ENCODE measurements around the gene TMEM41B.
"Not testable (repeated sequence)": the region's sequence is repeated elsewhere in the genome, so short reads cannot be mapped to it uniquely, and the experiment has no call there.

TMEM41B gene

DNA sequence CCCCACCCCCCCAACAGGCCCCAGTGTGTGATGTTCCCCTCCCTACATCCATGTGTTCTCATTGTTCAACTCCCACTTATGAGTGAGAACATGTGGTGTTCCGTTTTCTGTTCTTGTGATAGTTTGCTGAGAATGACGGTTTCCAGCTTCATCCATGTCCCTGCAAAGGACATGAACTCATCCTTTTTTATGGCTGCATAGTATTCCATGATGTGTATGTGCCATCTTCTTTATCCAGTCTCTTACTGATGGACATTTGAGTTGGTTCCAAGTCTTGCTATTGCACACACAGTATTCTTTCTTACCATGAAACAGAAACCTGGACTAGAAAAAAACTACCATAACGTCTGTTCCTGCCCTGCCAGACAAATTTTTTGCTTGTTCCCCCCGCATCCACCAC, 56.1 kb downstream of the TMEM41B start:
- not testable (repeated sequence) for DNase-seq

DNA sequence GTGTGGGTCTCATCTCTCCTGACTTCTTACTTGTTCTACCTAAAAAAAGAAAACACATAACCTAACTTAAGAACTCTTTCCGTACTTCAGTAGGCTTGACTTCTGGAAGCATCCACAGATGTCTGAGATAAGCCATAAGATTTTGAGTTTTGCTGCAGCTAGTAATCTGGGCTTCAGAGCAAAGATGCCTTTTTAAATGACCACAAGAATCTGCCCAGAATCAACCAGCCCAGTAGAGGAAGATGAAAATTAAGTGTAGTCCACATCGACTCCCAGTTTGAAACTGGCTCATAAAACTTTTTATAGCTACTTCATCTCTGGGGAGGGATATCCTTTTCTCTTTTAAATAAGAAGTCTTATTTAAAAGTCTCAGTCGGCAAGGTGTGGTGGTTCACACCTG, 60.0 kb downstream of the TMEM41B start:
- no peak for DNase-seq

DNA sequence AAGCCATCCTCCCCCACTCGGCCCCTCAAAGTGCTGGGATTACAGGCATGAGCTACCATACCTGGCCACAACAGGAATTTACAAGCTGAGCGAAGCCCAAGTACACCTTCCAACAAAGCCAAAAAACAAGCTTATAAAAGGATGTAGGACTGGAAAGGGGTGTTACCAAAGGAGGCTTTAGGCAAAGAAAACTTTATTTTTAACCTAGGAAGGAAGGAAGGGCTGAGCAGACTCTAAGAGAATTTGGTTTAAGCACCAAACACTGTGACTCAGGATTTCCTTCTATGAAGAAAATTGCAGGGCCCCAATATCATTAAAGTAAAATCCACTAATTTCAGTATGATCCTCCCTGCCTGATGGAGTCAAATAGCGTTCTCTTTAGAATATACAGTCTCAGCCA, 61.3 kb downstream of the TMEM41B start:
- DNase-seq: no peak

DNA sequence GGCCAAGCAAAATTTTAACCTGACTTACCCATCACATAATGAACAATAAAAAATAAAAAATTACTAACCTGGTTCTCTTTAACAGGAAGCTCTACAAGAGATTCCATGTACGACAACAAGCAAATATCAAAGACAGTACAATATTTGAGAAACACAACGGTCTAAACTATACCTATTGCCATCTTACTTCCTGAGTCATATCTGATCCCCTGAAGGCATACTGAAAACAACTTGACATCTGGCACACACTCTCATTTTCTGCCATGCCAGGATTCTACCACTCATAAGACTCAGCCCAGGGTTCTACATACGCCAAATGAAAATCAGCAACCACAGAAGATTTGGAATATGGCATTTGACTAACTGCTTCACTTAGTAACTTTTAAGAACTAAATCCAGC, 63.1 kb downstream of the TMEM41B start:
- no peak for DNase-seq

DNA sequence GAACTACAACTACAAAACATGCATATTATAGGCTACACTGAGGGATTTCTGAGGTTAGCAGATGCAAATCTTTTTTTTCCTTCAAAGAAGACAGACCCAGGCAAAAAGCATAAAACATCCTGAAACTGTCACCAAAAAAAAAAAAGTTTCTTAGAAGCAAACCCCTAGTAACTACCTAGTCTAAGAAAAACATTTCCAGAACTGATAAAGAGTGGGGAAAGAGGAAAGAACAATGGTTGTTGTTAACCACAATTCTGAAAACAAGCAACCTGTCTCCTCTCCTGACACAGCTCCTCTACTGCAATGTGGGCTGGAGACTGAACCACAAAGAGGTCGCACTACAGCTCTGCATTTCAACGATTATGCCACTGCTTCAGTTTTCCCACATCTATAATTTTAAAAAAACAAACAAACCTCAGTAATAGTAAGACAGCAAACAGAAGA, 64.2 kb downstream of the TMEM41B start:
- DNase-seq: peak; percentile 22

DNA sequence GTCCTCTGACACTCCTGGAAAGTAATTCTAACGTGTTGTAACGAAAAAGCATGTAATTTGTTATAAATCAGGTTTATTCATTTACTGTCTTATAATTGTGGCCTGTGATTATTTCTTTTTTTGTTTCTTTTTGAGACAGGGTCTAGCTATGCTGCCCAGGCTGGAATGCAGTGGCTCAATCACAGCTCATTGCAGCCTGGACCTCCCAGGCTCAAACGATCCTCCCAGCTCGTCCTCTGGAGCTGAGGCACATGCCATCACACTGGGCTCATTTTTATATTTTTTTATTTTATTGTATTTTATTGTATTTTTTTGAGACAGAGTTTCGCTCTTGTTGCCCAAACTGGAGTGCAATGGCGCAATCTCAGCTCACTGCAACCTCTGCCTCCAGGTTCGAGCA, 65.1 kb downstream of the TMEM41B start:
- DNase-seq: no peak

DNA sequence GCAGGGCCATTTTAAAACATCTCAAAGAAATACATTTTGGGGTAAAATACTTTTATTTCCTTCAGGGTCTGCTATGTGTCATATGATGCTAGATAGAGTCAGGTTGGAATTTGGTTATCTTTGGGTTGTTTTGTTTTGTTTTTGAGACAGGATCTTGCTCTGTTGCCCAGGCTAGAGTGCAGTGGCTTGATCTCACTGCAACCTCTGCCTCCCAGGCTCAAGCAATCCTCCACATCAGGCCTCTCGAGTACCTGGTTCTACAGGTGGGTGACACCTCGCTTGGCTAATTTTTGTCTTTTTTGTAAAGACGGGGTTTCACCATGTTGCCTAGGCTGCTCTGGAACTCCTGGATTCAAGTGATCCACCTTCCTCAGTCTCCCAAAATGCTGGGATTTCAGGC, 66.5 kb downstream of the TMEM41B start:
- DNase-seq: no peak

DNA sequence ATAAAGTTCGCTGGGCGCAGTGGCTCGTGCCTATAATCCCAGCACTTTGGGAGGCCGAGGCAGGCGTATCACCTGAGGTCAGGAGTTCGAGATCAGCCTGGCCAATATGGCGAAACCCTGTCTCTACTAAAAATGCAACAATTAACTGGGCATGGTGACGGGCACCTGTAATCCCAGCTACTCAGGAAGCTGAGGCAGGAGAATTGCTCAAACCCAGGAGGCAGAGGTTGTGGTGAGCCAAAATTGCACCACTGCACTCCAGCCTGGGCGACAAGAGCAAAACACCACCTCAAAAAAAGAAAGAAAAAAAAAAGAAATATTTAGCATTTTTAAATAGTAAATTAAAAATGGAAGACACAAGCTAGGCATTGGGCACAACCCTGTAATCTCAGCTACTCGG, 78.2 kb downstream of the TMEM41B start:
- DNase-seq: not testable (repeated sequence)

DNA sequence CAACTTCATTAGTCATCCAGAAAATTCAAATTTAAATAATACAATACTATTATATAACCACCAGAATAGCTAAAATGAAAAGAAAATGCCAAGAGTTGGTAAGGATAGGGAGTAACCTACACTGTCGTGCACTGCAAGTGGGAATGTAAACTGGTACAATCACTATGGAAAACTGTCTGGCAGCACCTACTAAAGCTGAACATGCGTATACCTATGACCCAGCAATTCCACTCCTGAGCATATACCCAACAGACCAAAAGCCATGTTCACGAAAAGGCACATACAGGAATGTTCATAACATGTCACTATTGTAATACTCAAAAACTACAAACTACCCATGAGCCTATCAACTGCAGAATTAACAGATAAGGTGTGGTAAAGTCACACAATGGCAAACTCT, 81.9 kb downstream of the TMEM41B start:
- DNase-seq: no peak

DNA sequence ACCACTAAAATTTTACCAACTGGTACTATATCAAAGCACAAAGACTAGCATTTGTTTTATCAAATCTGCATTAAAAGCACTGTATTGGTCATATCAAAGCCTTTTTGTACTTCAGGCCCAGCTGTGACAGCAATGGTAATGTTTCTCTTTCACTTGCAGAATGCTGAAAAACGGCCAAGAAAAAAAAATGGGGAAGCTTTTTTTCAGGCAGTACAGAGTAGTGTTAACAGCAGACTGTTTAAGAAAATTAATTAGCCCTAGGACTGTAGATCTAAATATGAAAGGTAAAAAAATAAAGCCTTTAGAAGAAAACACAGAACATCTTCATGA, 82.6 kb downstream of the TMEM41B start:
- no peak for DNase-seq
